GM18858 (cell line): ENCODE measurements around the gene FAM193B.

ENCODE experiments used
- ATAC-seq: cut with Tn5 transposase; IDR thresholded peaks from one replicate; pipeline ENCODE4 v1.9.1; 2021; ENCODE audit not compliant: unreplicated experiment

Gene FAM193B

DNA sequence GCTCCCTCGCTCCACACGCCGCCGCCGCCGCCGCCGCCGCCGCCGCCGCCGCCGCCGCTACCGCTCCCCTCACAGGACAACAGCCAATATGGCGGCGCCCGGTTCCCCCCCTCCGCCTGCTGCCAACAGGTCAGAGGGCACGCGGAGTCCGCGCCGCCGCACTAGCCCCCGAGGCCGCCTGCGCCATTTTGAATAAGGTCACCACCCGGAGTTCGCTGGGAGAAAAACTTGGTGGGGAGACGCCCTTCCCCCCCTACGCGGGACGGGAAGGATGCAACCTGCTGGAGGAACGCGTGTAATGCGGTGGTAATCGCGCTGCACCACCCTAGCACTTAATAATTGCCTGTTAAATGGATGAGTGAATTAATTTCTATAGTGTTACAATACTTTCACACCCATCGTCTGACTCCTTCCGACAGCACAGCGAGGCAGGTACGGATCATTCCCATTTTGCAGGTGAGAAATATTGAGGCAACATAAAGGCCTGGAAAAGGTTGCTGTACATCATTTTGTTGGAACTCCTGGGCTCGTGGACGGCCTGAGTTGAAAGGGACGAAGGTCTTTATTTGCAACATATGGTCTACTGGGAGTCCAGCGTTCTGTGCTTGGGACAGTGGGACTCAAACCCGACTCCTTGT, at the start of gene FAM193B:
Gene FAM193B (minus strand): TSS at position 90 of the 638 bp plus-strand sequence. CDS start 105 bp downstream, outside the sequence.
- peak; percentile 62 for ATAC-seq

DNA sequence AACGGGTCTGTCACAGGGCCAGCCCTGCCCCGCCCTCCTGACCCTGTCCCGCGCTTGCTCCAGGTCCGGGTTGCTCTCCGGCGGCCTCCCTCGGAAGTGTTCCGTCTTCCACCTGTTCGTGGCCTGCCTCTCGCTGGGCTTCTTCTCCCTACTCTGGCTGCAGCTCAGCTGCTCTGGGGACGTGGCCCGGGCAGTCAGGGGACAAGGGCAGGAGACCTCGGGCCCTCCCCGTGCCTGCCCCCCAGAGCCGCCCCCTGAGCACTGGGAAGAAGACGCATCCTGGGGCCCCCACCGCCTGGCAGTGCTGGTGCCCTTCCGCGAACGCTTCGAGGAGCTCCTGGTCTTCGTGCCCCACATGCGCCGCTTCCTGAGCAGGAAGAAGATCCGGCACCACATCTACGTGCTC, 49.8 kb upstream of the FAM193B start:
- ATAC-seq: no peak

DNA sequence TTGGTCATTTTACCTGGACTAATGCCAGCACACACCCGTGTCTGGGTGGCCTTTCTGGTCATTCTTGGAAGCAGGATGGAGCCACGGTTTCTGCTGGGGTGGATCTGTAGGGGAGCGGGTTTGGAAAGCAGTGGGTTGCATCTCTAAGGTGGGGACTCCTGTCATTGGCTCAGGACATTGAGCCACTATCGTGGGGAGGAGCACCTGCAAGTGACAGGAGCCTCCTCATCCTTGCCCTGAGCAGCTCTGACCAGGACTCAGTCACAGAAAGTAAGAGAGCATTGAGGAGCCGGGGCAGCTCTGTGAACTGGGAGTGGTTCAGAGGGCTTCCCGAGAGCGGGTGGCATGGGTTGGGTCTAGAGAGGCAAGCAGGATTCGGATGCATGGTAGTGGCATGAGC, 49.3 kb upstream of the FAM193B start:
- ATAC-seq: no peak

DNA sequence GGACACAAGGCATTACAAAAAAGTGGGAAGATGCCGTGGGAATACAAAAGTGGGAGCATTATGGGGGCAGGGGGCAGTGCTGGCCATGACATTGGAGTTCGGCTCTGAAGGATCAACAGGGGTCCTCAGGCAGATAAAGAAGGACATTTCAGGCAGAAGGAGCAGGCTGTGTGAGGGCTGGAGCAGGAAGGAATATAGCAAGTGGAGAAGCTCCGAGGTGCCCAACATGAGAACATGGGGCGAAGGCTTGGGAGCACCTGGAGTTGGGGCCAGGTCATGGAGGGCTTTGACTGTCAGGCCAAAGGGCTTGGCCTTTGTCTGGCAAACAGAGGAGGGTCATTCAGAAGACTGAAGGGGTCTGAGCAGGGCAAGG, 48.1 kb upstream of the FAM193B start:
- ATAC-seq: no peak

DNA sequence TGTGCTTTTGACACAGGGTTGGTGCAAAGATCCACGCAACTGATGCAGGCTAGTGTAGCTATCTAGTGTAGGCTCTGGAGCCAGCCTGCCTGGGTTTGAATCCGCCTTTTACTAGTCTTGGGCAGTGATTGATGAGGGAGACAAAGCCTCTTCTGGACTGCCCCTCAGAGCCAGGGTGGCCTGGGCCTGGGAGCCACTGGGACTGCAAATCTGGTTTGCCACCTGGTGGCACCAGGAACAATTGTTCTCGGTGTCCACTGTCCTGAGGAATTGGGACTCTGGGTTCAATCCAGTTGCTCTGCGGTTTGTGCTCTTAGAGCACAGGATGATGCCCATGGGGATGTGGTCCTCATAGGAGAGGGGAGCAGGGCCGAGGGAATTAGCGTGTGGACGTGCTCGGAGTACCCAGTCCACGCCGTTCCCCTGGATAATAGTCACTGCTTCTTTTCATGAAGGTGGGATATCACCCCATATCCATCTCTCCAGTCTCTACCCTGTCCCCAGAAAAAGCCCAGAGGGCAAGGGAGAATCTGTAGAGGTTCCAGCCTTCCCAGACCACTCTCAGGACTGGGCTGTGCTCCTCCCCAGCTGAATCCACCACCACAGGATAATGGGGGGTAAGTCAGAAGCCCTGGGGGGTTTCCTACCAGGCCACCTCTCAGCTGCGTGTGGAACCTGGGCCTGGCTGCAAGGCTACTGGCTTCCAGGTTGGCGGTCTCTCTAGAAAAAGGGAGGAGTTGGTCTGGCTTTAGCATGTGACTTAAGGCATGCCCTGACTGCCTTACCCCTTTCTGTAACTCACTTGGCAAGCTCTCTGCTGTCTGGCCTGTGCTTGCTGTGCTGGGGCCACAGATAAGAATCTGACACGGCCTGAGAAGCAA, 47.5 kb upstream of the FAM193B start:
- ATAC-seq: no peak

DNA sequence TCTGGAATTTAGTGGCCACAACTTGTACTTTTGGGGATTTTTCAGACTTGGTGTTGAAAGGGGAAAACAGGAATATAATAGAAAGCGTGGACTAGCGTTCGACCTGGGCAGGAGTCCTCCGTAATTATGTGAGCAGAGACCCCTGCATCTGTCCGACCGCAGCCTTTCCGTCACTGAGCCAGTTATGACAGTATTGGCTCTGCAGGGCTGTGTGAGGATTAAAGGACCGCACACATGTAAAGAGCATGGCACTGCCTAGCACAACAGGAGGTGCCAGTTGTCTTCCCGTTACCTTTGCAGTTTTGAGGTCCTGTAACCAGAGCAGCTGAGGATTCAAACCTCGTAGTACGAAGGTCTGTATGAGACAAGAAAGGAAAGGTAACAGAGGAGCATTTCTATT, 46.8 kb upstream of the FAM193B start:
- ATAC-seq: no peak

DNA sequence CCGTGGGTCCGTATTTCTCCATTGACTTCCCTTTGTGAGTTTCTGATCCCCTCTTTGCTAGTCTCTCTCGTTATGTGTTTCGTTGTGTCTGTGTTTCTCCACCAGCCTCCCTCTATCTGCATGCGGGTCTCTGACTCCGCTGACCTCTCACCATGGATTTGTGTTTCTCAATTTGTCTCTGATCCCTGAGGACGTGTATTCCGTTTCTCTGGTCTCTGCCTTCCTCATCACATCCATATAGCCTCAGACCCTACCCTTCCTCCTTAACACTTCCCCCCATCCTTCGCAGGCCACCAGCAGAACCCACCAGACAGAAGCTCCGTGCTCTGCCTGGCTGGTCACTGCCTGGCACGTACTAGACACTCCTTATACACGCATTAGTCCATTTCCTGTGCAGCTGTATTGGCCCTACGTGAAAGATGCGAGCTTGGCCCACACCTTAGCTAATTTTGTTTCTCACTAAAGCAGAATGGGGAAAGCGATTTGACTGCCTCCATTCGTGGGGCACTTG, 46.2 kb upstream of the FAM193B start:
- no peak for ATAC-seq

DNA sequence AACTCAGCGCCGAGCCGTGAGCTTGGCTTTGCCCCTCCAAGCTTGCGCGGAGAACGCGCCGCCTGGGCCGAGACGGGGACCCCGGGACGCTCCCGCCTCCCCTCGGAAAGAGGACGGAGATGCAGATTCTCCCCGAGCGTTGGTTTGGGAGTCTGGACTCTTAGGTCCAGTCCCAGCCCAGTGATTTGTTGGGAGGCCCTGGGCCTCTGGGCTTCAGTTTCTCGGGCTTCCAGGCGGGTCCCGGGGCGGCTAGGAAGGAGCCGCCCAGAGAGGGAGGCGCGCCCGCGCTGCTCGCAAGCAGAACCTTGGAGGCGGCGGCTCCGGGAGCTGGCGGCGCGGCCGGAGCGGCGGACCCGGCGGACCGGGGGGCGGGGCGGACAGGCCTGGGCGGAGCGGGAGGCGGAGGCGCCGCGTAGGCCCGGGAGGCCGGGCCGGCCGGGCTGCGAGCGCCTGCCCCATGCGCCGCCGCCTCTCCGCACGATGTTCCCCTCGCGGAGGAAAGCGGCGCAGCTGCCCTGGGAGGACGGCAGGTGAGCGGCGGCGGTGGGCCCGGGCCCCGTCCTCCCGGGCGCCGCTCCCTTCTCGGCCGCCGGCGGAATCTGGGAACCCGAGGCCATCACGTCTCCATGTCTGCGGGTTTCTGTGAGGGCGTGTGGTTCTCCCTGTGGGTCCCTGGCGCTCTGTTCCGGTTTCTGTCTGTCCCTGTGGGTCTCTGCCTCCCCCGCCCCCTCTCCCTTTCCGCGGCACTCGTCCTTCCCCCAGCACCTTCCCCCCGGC, 45.6 kb upstream of the FAM193B start, which contains the start of gene B4GALT7:
Gene B4GALT7 (plus strand): TSS at position 402 of the 777 bp plus-strand sequence. CDS start 79 bp downstream, at position 481.
- ATAC-seq: peak; percentile 63

DNA sequence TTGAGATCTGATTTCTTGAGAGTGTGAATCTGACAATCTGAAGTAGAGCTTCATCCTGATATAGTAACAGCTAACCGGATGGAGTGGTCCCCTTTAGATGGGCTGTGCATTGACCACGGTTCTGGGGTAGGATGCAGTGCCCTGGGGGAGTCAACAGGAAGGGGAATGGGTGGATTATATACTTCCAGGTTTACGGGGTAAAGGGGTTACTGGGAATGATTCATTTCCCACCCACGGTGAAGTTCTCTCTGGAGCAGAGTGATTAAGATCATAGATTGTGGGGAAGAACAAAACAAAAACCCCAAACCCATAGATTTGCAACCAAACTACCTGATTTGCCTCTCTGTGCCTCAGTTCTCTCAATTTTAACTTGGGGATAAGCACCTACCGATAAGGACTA, 44.1 kb upstream of the FAM193B start:
- no peak for ATAC-seq

DNA sequence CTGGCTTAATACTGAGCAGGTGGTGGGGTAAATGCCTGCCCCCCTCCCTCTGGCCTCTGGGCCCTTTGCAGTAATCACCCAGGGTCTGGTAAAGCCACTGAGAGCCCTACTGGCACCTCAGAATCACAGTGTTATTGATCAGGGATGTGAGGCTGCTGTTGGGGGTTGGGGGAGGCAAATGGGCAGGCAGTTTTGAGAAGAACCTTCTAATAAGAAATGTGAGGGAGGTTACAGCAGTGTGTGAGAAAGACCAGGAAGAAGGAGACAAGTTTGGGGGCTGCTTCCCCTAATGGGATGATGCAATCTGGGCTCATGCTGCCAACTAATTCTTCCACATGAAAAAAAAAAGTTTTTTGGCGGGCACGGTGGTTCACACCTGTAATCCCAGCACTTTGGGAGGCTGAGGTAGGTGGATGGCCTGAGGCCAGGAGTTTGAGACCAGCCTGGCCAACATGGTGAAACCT, 42.4 kb upstream of the FAM193B start:
- ATAC-seq: no peak

DNA sequence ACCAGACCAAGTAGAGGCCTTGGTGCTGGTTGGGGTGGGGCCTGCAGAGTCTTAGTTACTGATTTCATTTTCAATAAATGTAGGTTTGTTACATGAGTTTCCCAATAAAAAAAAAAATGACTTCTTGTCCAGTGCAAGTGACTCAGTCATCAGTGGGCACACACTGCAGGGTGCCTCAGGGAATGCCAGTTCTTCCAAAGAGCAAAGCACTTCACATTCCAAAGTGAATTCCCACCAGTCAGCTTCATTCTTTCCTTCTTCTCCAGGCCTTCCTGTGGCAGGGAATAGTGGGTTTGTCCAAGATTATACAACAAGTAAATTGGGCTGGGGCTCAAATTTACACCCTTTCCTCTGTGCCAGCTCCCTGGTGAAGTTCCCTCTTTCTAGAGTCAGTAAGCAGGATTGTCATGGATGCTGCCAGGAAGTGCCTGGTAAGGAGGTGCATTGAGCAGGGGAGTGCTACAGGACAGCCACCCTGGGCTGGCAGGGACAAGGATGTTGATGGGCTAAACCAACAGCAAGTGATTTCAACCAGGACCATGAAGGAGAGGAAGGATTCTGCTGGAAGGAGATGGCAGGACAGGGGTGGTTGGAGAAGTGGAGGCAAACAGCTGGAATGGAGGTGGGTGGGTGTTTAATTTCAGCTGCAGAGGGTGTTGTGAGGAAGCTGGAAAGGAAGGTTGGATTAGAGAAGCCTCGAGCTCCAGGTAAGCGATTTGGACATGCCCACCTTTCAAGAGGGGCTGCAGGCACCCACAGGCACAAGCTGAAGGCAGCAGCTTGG, 41.8 kb upstream of the FAM193B start:
- ATAC-seq: no peak

DNA sequence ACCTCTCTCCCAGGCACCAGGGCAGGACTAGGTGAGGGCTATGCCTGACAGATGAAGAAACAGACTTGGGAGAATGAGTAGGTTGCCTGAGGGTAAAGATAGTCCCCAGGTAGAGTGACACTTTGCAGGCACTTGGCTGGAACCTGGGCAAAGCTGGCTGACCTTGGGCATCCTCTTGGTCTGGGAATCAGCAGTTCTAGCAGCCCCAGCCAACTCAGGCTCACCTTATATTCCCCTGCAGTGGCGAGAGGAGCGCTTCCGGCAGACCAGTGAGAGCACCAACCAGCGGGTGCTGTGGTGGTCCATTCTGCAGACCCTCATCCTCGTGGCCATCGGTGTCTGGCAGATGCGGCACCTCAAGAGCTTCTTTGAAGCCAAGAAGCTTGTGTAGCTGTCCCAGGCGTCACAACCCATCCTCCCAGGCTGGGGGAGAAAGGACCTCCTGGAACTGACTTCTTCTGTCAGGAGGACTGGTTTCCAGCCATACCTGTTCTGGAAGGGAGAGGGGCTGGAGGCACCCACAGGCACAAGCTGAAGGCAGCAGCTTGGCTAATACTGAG, 40.7 kb upstream of the FAM193B start:
- ATAC-seq: no peak

DNA sequence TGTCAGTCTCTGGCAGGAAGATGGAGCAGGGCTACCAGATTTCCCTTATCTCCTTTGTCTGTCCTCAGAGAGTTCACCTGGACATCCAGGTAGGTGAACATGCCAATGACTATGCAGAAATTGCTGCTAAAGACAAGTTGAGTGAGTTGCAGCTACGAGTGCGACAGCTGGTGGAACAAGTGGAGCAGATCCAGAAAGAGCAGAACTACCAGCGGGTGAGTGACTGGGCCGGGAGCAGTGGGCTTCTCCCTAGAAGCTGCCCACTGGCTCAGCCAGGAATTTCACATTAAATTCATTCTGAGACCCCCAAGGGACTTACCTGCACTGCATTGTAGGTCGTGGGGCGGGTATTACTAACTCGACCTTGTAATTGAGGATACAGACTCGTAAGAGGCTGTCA, 39.7 kb upstream of the FAM193B start:
- ATAC-seq: no peak

DNA sequence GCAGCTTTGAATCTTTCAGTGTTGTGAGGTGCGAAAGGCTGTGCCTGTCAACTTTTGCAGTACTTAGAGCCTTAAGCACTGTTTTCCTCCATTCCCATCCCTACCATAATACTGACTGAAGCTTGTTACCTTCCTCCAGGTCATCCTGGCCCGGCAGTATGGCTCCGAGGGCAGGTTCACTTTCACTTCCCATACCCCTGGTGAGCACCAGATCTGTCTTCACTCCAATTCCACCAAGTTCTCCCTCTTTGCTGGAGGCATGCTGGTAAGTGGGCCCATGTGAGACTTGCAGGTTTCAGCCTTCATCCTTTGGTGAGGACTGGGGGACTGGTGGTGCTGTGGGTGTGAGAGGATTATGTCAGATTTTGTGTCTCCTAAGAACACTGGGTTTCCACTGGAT, 39.1 kb upstream of the FAM193B start:
- no peak for ATAC-seq

DNA sequence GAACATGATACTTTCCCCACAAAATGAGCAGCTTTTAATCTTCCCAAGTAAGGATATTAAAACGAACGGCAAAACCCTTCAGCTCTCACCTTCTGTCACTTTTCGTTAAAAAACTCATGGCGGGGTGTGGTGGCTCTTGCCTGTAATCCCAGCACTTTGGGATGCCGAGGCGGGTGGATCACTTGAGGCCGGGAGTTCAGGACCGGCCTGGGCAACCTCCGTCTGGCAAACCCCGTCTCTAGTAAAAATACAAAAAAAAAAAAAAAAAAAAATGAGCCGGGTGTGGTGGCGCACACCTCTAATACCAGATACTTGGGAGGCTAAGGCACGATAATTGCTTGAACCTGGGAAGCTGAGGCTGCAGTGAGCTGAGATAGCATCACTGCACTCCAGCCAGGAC, 38.5 kb upstream of the FAM193B start:
- ATAC-seq: no peak

DNA sequence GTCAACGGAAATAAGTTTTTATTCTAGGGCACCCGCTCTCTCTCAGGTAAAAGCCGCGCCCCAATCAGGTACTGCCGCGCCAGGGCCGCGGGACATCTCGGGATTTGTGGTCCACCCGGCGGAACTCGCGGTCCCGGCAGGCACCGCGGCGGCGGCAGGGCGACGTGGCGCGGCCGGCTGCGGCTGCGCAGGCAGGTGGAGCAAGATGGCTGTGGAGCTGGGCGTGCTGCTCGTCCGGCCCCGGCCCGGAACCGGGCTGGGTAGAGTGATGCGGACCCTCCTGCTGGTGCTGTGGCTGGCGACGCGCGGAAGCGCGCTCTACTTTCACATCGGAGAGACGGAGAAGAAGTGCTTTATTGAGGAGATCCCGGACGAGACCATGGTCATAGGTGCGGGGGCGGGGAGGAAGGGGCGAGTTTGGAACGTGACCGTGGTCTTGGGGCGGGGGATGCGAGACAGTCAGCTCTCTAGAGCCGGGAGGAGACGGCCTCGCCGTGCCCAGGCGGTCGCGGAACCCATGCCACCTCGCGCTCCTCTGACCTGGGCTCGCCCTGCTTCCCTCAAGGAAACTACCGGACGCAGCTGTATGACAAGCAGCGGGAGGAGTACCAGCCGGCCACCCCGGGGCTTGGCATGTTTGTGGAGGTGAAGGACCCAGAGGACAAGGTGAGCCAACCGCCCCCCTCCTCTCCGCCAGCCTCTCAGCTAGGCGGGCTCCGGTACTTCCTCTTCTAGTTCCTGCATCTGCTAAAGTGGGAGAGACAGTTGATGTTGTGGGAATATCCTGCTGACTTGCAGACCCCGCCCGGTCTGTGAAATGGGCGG, 37.9 kb upstream of the FAM193B start, which contains the start of gene TMED9:
Gene TMED9 (plus strand): TSS at position 194 of the 825 bp plus-strand sequence. CDS start 12 bp downstream, at position 206.
- ATAC-seq: peak; percentile 85

DNA sequence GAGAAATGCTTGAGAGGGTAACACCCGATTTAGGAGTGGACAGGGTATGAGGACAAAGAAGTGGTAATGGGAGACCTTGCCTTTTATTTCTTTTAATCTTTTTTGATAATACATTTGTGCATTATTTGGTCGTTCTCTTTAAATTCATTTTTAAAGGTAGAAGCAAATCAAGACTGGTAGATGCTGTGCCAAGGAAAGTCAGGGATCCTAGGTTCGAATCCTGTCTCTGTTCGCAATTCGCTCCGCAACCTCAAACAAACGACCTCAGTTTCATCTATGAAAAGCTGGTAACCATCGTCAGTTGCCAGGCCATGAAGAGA, 37.3 kb upstream of the FAM193B start:
- no peak for ATAC-seq

DNA sequence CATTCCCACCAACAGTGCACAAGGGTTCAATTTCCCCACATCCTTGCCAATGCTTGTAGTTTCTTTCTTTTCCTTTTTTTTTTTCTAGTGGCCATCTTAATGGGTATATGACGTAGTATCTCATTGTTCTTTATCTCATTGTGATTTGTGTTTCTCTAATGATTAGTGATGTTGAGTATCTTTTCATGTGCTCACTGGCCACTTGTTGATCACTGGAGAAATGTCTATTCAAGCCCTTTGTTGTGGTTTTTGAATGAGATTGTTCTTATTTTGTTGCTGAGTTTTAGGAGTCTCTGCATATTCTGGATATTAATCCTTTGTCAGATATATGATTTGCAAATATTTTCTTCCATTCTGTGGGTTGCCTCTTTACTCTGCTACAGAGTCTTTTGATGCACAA, 36.0 kb upstream of the FAM193B start:
- no peak for ATAC-seq

DNA sequence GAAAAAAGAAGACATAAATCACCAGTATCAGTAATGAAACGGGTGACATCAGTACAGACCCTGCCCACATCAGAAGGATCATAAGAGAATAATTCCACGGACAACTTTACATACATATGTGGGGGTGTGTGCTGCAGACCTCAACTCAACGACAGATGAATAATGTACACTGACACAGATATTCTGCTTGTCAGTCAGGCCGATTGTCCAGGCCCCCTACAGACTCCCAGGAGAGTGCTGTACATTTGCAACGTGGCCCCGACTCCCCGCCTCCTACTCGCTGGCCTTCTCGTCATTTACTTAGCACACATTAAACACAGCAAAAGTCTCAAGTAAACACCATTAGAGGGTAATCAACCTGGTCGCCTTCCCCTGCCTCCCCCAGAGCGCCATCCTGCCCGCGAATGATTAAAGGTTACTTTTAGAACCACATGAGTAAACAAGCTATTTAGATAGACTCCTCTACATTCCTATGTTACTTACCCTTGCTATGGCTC, 34.1 kb upstream of the FAM193B start:
- no peak for ATAC-seq
